Immature natural killer cell (primary cell): ENCODE results near the gene RANBP17. TPM values are rescaled to one million over a fixed set of nuclear protein-coding genes. Genes with fewer than 3 reads are reported as not detected.
"Not testable (repeated sequence)": the region's sequence is repeated elsewhere in the genome, so short reads cannot be mapped to it uniquely, and the experiment has no call there.

Experiments
- DNase-seq, 3 donors: peaks; one replicate each; pipeline ENCODE4 v3.0.0; 2022; ENCODE audit warnings: mixed read lengths in 1 of 3
- H3K27ac Mint-ChIP-seq, 6 donors: one replicate each; pipeline ENCODE4 v1.8.0; 2020; ENCODE audit warnings: mixed read lengths in 6 of 6, mild to moderate bottlenecking in 5 of 6, inconsistent platforms in 4 of 6, moderate library complexity in 3 of 6
- H3K27me3 Mint-ChIP-seq, 3 donors: one replicate each; pipeline ENCODE4 v1.8.0; 2020 to 2021; ENCODE audit warnings: low read depth in 3 of 3, mild to moderate bottlenecking in 3 of 3, mixed read lengths in 3 of 3, moderate library complexity in 3 of 3, inconsistent platforms in 1 of 3
- H3K36me3 Mint-ChIP-seq, 3 donors: one replicate each; pipeline ENCODE4 v1.8.0; 2020; ENCODE audit warnings: mixed read lengths in 3 of 3, inconsistent platforms in 2 of 3, mild to moderate bottlenecking in 2 of 3
- H3K4me1 Mint-ChIP-seq, 2 donors: one replicate each; pipeline ENCODE4 v1.8.0; 2020; ENCODE audit warnings: inconsistent platforms in 2 of 2, mild to moderate bottlenecking in 2 of 2, mixed read lengths in 2 of 2, moderate library complexity in 1 of 2
- H3K4me3 Mint-ChIP-seq, 5 donors: one replicate each; pipeline ENCODE4 v1.8.0; 2020; ENCODE audit warnings: mild to moderate bottlenecking in 5 of 5, mixed read lengths in 5 of 5, inconsistent platforms in 3 of 5, moderate library complexity in 3 of 5
- H3K9me3 Mint-ChIP-seq, 6 donors: one replicate each; pipeline ENCODE4 v1.8.0; 2020; ENCODE audit warnings: mild to moderate bottlenecking in 6 of 6, mixed read lengths in 6 of 6, inconsistent platforms in 4 of 6, moderate library complexity in 3 of 6
- polyA plus RNA-seq, 3 donors: library from polyadenylated mRNA; unstranded; fragments of 300-500 nt; fragmentation: Illumina TruSeq; gene quantifications; one replicate each; pipeline ENCODE4 v1.2.3, GENCODE V29; 2021

RANBP17 gene
- polyA plus RNA-seq, 3 donors from 2014 or later = 0.91 to 4.8 (median 1.7) TPM

GRCh38 chr5:170935534-170936218, 73.9 kb downstream of the RANBP17 start:
- H3K27ac Mint-ChIP-seq, H3K27me3 Mint-ChIP-seq, H3K9me3 Mint-ChIP-seq, DNase-seq, H3K4me1 Mint-ChIP-seq, H3K4me3 Mint-ChIP-seq: not testable (repeated sequence)
- peaks cover 17 to 35% (median 30%) of the 10 kb centered on the region in 3 donors for H3K36me3 Mint-ChIP-seq

GRCh38 chr5:170937072-170937471, 75.3 kb downstream of the RANBP17 start:
- Mint-ChIP-seq H3K9me3 (peaks cover 0 to 5% (median 1%) of the 10 kb centered on the region in 6 donors), H3K4me1 (no peaks in the 10 kb centered on the region), H3K27ac (no peak overlapping the region), H3K36me3 (peaks cover 17 to 39% (median 30%) of the 10 kb centered on the region in 3 donors), H3K4me3 (no peak overlapping the region), H3K27me3 (peaks cover 0 to 6% (median 2%) of the 10 kb centered on the region in 3 donors)
- no peak for DNase-seq

GRCh38 chr5:170937914-170938313, 76.1 kb downstream of the RANBP17 start:
- Mint-ChIP-seq H3K4me1 (no peaks in the 10 kb centered on the region), H3K27me3 (peaks cover 0 to 6% (median 2%) of the 10 kb centered on the region in 3 donors), H3K9me3 (peaks cover 0 to 5% (median 1%) of the 10 kb centered on the region in 6 donors), H3K27ac (no peak overlapping the region), H3K36me3 (peaks cover 17 to 39% (median 30%) of the 10 kb centered on the region in 3 donors), H3K4me3 (no peak overlapping the region)
- no peak for DNase-seq

GRCh38 chr5:170939178-170939577, 77.4 kb downstream of the RANBP17 start:
- H3K9me3 Mint-ChIP-seq = peaks cover 0 to 5% (median 1%) of the 10 kb centered on the region in 6 donors
- no peaks in the 10 kb centered on the region for H3K4me1 Mint-ChIP-seq
- no peak overlapping the region for H3K4me3 Mint-ChIP-seq
- H3K36me3 Mint-ChIP-seq = peaks cover 12 to 34% (median 26%) of the 10 kb centered on the region in 3 donors
- H3K27ac Mint-ChIP-seq = no peak overlapping the region
- DNase-seq = no peak
- H3K27me3 Mint-ChIP-seq = peaks cover 0 to 6% (median 2%) of the 10 kb centered on the region in 3 donors

- H3K27ac Mint-ChIP-seq = no peak overlapping the region
- peaks cover 0 to 6% (median 2%) of the 10 kb centered on the region in 3 donors for H3K27me3 Mint-ChIP-seq
- H3K4me1 Mint-ChIP-seq = no peaks in the 10 kb centered on the region
- no peak for DNase-seq
- peaks cover 0 to 4% (median under 1%) of the 10 kb centered on the region in 6 donors for H3K9me3 Mint-ChIP-seq
- H3K36me3 Mint-ChIP-seq = peaks cover 10 to 28% (median 20%) of the 10 kb centered on the region in 3 donors
- no peak overlapping the region for H3K4me3 Mint-ChIP-seq
These were observed 80.0 kb downstream of the RANBP17 start for GRCh38 chr5:170941788-170942187.

- H3K36me3 Mint-ChIP-seq = peaks cover 3 to 11% (median 8%) of the 10 kb centered on the region in 3 donors
- H3K4me3 Mint-ChIP-seq = no peak overlapping the region
- H3K27me3 Mint-ChIP-seq = no peaks in the 10 kb centered on the region
- H3K27ac Mint-ChIP-seq = no peak overlapping the region
- H3K9me3 Mint-ChIP-seq = no peaks in the 10 kb centered on the region
- no peaks in the 10 kb centered on the region for H3K4me1 Mint-ChIP-seq
- DNase-seq = no peak
These were observed 83.5 kb downstream of the RANBP17 start for GRCh38 chr5:170945275-170945674.

- Mint-ChIP-seq H3K4me3 (no peak overlapping the region), H3K27me3 (peaks cover 0 to 3% (median 0%) of the 10 kb centered on the region in 3 donors), H3K4me1 (no peaks in the 10 kb centered on the region), H3K27ac (no peak overlapping the region), H3K9me3 (no peaks in the 10 kb centered on the region), H3K36me3 (no peaks in the 10 kb centered on the region)
- no peak for DNase-seq
These were observed 98.7 kb downstream of the RANBP17 start for GRCh38 chr5:170960567-170960966.

GRCh38 chr5:170963521-170963920, 101.7 kb downstream of the RANBP17 start:
- Mint-ChIP-seq H3K9me3 (no peaks in the 10 kb centered on the region), H3K27me3 (peaks cover 0 to 3% (median 0%) of the 10 kb centered on the region in 3 donors), H3K27ac (no peak overlapping the region), H3K4me1 (no peaks in the 10 kb centered on the region), H3K36me3 (peaks cover 0 to 4% (median 0%) of the 10 kb centered on the region in 3 donors), H3K4me3 (no peak overlapping the region)
- DNase-seq = no peak

GRCh38 chr5:170974461-170974860, 112.6 kb downstream of the RANBP17 start:
- peaks cover under 1 to 11% (median 5%) of the 10 kb centered on the region in 6 donors for H3K9me3 Mint-ChIP-seq
- peaks cover under 1 to 16% (median 12%) of the 10 kb centered on the region in 3 donors for H3K36me3 Mint-ChIP-seq
- no peak overlapping the region for H3K4me3 Mint-ChIP-seq
- peaks cover 0 to 3% (median 2%) of the 10 kb centered on the region in 3 donors for H3K27me3 Mint-ChIP-seq
- H3K4me1 Mint-ChIP-seq = no peaks in the 10 kb centered on the region
- no peak overlapping the region for H3K27ac Mint-ChIP-seq
- no peak for DNase-seq

GRCh38 chr5:170980261-170980660, 118.4 kb downstream of the RANBP17 start:
- not testable (repeated sequence) for H3K4me3 Mint-ChIP-seq, H3K27me3 Mint-ChIP-seq, H3K4me1 Mint-ChIP-seq, DNase-seq, H3K27ac Mint-ChIP-seq
- Mint-ChIP-seq H3K36me3 (peaks cover 11 to 28% (median 26%) of the 10 kb centered on the region in 3 donors), H3K9me3 (peaks cover 11 to 38% (median 24%) of the 10 kb centered on the region in 6 donors)

GRCh38 chr5:170985486-170985885, 123.7 kb downstream of the RANBP17 start:
- no peak overlapping the region for H3K27ac Mint-ChIP-seq
- DNase-seq = no peak
- H3K27me3 Mint-ChIP-seq = peaks cover 0 to 3% (median 3%) of the 10 kb centered on the region in 3 donors
- H3K4me1 Mint-ChIP-seq = no peaks in the 10 kb centered on the region
- peaks cover 6 to 18% (median 9%) of the 10 kb centered on the region in 6 donors for H3K9me3 Mint-ChIP-seq
- H3K4me3 Mint-ChIP-seq = no peak overlapping the region
- peaks cover 4 to 10% (median 7%) of the 10 kb centered on the region in 3 donors for H3K36me3 Mint-ChIP-seq

GRCh38 chr5:170986598-170986997, 124.8 kb downstream of the RANBP17 start:
- H3K27ac Mint-ChIP-seq = no peak overlapping the region
- peaks cover 0 to 7% (median 2%) of the 10 kb centered on the region in 6 donors for H3K9me3 Mint-ChIP-seq
- no peak for DNase-seq
- H3K4me3 Mint-ChIP-seq = no peak overlapping the region
- peaks cover 0 to 3% (median 0%) of the 10 kb centered on the region in 3 donors for H3K27me3 Mint-ChIP-seq
- H3K4me1 Mint-ChIP-seq = no peaks in the 10 kb centered on the region
- H3K36me3 Mint-ChIP-seq = peaks cover 0 to 3% (median 0%) of the 10 kb centered on the region in 3 donors

GRCh38 chr5:170993476-170993875, 131.7 kb downstream of the RANBP17 start:
- H3K4me3 Mint-ChIP-seq = no peak overlapping the region
- H3K27ac Mint-ChIP-seq = no peak overlapping the region
- no peak for DNase-seq
- no peaks in the 10 kb centered on the region for H3K36me3 Mint-ChIP-seq
- H3K27me3 Mint-ChIP-seq = no peaks in the 10 kb centered on the region
- no peaks in the 10 kb centered on the region for H3K9me3 Mint-ChIP-seq
- H3K4me1 Mint-ChIP-seq = no peaks in the 10 kb centered on the region

- Mint-ChIP-seq H3K9me3 (peaks cover 0 to 4% (median 0%) of the 10 kb centered on the region in 6 donors), H3K36me3 (no peaks in the 10 kb centered on the region)
These were observed 148.3 kb downstream of the RANBP17 start for GRCh38 chr5:171010086-171010485.

More at GRCh38 chr5:171010086-171010485, 148.3 kb downstream of the RANBP17 start:
- no peak overlapping the region for H3K27ac Mint-ChIP-seq
- H3K4me3 Mint-ChIP-seq = no peak overlapping the region
- peaks cover 0 to 4% (median 2%) of the 10 kb centered on the region in 3 donors for H3K27me3 Mint-ChIP-seq
- H3K4me1 Mint-ChIP-seq = no peaks in the 10 kb centered on the region
- no peak for DNase-seq
